ENCODE measurements around the gene CAMSAP2.

- no peak for TF ChIP-seq CTCF (IDR thresholded peaks at IDR 0.05; ENCODE audit: insufficient read depth, low read length, poor library complexity, severe bottlenecking)
- no peak for TF ChIP-seq EZH2phosphoT487 (conservative IDR thresholded peaks at IDR 0.05; ENCODE audit: low read length)
Measured at GRCh38 chr1:200908191-200908868, 169.6 kb downstream of the CAMSAP2 start.

Data from SU-DHL-6 (cell line).